Right kidney (tissue), 1 donor: ENCODE data around the gene PNPLA6.

ENCODE experiments used
- DNase-seq: peaks from one replicate; pipeline ENCODE4 v3.0.0-alpha.2; 2016

Gene PNPLA6

GRCh38 chr19:7602240-7602934 lies 66.9 kb downstream of the PNPLA6 start:
- DNase-seq = no peak

GRCh38 chr19:7602935-7603497 lies 67.5 kb downstream of the PNPLA6 start:
- no peak for DNase-seq

GRCh38 chr19:7603919-7604318 lies 68.4 kb downstream of the PNPLA6 start:
- DNase-seq = no peak

GRCh38 chr19:7605490-7606222 lies 70.1 kb downstream of the PNPLA6 start:
- DNase-seq = no peak

- no peak for DNase-seq
These were observed 70.8 kb downstream of the PNPLA6 start for GRCh38 chr19:7606289-7606688.

GRCh38 chr19:7607212-7607873 lies 71.8 kb downstream of the PNPLA6 start:
- DNase-seq = no peak

GRCh38 chr19:7607874-7608560 lies 72.5 kb downstream of the PNPLA6 start:
- no peak for DNase-seq

GRCh38 chr19:7610491-7611240 lies 75.1 kb downstream of the PNPLA6 start:
- no peak for DNase-seq
